ENCODE results near the gene SERPINA6.

Gene SERPINA6

DNA sequence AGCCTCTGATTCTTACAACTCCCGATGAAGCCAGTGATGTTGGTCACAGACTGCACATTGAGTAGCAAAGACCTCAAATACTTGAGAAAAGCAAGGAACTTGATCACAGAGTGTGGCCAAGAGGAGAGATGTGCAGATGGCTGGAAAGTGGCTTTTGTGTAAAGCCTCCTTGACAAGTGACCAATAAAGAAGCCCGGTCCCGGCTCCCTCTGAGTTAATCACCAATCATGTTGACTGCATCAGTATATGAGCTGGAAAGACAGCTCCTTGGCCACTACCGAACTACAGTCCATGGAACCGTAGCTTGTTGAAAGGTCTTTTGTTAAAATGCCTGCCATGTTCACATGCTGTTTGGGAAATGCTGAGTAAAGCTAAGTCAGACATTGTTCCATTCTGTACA lies 23.7 kb upstream of the SERPINA6 start:
- TF ChIP-seq, protein P1, sequence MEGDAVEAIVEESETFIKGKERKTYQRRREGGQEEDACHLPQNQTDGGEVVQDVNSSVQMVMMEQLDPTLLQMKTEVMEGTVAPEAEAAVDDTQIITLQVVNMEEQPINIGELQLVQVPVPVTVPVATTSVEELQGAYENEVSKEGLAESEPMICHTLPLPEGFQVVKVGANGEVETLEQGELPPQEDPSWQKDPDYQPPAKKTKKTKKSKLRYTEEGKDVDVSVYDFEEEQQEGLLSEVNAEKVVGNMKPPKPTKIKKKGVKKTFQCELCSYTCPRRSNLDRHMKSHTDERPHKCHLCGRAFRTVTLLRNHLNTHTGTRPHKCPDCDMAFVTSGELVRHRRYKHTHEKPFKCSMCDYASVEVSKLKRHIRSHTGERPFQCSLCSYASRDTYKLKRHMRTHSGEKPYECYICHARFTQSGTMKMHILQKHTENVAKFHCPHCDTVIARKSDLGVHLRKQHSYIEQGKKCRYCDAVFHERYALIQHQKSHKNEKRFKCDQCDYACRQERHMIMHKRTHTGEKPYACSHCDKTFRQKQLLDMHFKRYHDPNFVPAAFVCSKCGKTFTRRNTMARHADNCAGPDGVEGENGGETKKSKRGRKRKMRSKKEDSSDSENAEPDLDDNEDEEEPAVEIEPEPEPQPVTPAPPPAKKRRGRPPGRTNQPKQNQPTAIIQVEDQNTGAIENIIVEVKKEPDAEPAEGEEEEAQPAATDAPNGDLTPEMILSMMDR (IDR thresholded peaks at IDR 0.05), result no peak

DNA sequence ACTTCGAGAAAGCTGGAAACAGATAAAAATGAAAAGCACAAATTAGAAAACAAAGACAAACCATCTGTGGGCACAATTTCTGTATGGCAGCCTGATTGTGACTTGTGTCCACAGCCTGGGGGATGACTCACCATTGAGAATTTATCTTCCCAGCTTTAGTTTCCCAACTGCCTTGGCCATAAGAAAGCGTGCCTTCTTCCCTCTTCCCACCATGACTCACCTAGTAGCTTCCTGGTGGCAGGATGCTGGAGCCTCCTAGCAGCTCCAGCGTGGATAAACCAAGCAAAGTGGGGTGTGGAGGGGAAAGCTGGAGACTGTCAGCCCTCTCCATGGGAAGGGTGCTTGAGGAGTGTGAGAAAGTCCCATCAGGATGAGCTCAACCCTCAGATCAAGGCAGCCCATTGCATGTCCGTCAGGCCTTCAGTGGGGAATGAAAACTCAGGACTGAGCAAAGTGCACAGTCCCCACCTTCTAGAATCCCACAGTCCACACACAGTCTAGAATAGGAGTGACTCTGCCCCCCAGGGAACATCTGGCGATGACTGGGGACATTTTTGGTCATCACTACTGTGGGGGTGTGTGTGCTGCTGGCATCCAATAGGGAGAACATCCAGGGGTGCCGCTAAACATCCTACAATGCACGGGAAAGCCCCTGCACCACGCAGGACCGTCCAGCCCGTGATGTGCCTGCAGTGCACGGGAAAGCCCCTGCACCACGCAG lies 22.4 kb upstream of the SERPINA6 start:
- TF ChIP-seq, protein P1 (IDR thresholded peaks at IDR 0.05), result no peak

DNA sequence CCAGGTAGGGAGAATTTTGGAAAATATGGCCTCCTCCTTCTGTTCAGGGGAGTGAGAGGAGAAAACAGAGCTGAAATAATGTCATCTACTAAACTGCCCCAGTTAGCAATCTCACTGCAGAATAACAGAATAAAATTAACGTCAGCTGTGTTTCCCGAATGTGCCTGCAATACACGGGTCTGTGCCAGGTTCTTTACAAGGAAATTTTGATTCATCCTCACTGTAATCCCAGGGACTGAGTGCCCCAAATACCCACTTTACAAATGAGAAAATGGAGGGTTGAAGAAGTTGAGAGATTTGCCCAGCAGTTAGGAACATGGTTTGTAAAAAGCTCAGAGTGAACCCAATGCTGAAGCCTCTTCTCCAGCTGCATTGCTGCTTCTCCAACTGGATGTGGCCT lies 21.3 kb upstream of the SERPINA6 start:
- TF ChIP-seq, protein P1 (IDR thresholded peaks at IDR 0.05), result no peak

DNA sequence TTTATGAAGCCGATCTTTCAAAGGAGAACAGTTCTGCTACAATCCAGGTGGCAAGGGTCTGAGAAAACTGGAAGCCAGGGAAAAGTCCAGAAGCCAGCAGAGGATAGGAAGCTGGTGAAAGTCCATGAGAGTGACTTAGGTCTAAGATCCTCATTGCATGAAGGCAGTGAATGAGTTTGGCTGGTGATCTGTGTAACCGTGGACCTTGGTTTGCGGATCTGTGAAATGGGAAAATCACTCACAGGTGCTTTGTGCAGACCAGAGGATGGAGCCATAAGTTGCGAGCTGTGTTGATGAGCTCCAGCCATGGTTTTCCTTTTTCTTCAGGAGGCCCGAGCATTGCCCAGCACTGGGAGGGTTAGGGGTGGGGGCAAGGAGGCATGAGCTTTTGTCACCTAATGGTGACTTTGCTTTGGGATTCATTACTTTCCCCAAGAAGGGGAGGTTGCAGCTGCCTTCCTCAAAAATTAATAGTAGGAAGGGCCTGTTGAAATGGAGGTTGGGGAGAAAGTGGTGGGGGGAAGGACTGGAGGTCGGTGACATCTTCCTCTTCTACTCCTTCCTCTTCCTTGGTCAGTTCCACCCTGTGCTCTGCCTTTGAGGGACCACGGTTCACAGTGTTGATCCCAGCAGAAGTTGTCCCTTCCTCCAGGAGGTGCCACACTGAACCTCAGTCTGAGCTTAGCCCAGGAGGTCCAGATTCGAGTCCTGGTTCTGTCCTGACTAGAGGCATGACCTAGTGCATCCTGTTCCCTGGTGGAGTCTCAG lies 20.3 kb upstream of the SERPINA6 start:
- TF ChIP-seq, protein P1 (IDR thresholded peaks at IDR 0.05), result no peak

DNA sequence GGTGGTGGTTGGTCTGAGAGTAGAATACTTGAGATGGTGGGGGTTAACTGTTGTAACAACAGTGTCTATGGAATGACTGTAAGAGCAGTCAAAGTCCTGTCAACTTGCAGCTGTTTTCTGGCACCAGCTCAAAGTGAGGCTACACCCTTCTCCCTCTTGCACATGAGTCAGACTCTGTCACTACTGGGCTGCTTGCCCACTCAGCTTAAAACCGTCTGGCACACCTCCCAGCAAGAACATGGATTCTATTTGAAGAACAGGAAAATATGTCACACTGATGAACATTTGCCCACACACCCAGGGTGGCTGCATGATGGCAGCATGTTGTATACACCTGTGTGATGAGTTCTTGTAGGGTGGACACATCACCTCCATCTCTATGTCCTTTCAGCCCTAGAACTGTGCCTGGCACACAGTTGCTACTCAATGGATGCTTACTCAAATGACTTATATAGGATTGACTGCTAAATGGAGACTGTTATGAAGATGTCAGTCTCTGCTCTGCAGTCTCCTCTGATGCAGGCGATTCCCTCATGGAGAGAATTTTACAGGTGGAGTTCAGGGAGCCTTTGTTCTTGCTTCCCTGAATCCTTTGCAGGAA lies 19.3 kb upstream of the SERPINA6 start:
- TF ChIP-seq, protein P1 (IDR thresholded peaks at IDR 0.05), result no peak

DNA sequence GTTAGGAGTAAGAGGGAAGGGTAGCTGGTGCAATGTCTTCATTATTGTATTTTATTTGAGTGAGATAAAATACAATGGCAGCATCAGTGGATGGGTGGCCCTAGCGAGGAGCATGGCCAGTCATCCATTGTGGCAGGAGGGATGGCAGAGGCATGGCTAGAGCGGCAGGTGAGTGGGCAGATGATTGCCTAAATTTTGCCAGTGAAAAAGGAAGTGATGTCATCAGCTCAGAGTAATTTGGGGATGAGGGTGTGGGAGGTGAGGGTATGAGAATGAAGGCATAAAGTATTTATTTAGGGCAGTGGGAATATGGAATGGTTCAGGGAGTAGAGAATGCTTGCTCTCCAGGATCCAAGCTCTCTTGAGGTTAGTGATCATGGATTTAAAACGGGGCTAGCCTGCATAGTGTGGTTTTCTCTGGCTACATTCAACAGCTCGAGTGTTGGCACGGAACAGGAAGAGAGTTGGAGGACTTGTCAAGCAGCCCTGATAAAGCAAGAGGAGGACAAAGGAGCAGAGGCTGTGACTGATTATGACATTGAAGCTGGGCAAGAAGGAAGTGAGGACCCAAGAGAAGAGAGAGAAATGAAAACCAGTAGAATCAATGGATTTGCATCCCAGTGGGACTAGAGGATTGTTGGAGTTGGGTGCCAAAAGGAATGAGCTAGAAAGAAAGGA lies 18.7 kb upstream of the SERPINA6 start:
- TF ChIP-seq, protein P1 (IDR thresholded peaks at IDR 0.05), result no peak

DNA sequence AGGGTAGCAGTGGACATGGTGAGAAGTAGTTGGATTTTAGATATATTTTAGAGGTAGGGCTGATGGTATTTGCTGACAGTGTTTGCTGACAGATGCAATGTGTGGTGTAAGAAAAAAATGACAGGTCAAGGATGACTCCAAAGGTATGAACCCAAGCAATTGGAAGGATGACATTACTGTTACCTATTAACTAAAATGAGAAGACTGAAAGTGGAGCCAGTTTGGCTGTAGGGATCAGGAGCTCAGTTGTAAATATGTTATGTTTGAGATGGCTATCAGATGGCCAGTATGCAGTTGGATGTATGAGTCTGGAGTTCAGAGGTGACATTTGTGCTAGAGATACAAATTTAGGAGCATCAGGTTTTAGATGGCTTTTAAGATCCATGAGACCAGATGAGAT lies 17.4 kb upstream of the SERPINA6 start:
- TF ChIP-seq, protein P1 (IDR thresholded peaks at IDR 0.05), result no peak

All from LNCAP (cell line).